Stimulated activated CD4-positive, alpha-beta T cell treated with anti-CD3 and anti-CD28 coated beads, Interleukin-1b, Interleukin-23, amount 100 ng/mL, for 24 hours (primary cell): ENCODE measurements around the gene GNAI3.

ENCODE experiments used
- DNase-seq, 4 experiments: peaks; one replicate each; pipeline ENCODE4 v3.0.0-alpha.2; 2020; ENCODE audit warnings: low read depth in 4 of 4, low spot score in 1 of 4

The GNAI3 gene

DNA sequence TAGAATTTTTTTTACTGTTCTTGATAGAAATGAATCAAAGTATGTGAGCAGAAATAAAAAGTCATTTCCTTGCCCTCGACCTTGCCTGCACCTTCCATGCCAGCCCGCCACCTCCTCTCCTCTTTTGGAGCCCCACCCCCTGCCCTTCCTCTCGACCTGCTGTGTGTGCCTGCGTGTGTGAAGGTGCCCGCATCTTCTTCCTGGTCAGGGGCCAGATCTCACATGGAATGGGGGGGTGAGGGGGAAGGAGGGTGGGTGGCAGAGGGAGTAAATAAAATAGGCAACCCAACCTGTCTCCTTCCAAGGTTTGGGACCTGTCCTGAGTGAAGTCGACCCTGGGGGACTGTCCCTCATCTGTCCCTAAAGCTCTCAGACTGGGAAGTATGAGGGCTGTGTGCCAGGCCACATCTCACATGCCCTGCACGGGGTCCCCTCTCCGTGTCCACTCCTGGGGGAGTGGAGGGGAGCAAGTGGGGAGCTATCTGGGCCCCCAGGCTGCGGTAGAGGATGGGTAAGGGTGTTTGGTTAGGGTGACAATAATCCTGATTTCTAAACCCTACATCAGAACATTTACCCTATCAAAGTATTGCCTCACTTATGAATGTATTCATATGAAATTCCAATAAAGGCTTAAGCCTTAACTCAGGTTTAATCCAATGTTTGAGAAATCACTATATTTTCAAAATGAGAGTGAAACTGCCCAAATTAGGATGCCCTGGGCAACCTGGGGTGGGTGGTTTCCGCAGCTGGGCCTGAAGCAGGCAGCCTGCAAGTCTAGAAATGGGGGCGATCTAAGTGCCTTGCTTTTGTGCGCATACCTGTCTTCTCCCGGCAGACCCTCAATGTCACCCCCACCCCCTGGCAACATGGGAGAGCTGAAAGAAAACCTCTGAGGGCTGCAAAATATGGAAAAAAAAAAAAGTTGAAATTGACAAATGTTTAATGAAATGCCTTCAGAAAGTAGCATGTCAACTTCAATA lies 86.6 kb downstream of the GNAI3 start:
- DNase-seq: no peak

GRCh38 chr1:109635862-109636200 lies 87.4 kb downstream of the GNAI3 start:
- no peak for DNase-seq

DNA sequence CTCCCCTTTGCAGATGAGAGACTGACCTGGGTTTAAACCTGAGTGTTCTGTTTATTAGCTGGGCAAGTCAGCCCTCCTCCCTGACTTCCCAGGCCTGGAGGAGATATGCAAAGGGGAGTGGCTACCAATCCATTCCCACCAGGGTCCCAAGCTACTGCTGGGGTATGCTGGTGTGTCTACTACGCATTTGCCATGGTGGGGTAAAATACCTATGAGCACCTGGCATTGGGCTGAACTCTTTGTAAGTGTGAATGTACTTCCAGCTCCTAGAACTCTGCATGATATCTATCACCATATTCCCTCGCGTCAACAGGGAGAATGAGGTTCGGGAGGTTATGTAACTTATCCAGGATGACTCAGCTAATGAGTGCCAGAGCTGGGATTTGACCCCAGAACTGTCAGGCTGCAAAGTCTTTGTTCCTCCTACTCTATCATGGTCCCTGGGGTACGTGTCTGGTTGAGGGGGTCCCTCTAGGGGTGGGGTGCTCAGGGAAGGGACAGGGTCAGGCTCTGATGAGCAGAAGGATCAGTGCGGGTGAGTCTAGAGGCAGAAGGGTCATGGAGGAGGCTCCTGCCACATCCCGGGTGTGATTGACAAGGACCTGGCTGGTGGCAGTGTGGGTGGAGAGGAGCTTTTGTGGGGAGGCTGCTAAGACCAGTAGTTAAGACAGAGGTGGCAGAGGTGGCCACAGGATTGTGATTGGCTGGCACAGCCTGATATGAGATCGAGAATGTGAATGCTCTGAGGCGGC lies 88.0 kb downstream of the GNAI3 start:
- DNase-seq: no peak

- DNase-seq: no peak
These were observed 89.0 kb downstream of the GNAI3 start for GRCh38 chr1:109637446-109637845.

DNA sequence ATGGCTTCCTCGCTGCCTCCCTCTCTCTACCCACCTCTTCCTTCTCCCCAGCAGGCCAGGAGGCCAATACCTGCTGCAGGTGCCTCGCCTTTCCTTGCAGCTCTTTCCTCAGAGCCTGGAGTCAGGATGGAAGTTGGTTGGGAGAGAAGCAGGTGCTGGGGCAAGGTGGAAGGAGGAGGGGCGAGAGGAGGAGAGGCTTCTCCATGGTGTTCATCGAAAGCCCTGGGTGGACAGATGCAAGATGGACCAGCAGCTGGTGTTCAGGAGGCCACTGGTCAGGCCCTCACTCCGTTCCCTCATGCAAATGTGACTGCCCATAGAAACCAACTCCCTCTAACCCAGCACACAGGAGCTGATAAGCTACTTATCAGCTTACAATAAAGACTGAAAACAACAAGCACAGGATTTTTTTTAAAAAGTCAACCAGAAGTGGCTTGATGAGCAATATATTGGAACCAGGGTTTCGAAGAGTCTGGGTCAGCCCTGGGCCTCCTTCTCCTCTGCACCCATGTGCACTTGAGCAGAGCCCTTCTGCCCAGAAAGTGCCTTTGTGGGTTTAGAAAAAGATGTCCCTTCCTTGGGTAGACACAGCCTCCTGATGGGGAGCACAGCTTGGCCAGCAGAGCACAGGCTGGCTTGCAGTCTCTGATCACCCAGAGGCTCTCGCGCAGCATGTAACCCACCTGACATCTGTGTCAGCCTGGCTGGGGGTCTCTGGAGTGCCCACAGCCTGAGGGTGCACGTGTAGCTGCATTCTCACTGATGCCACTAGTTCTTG lies 90.8 kb downstream of the GNAI3 start:
- DNase-seq: no peak

- DNase-seq: no peak
These were observed 91.4 kb downstream of the GNAI3 start for GRCh38 chr1:109639841-109640184.

GRCh38 chr1:109640285-109640865 lies 92.0 kb downstream of the GNAI3 start:
- peak; percentile 84 to 96 (median 86) for DNase-seq

GRCh38 chr1:109641078-109641740 lies 92.8 kb downstream of the GNAI3 start:
- no peak for DNase-seq

DNA sequence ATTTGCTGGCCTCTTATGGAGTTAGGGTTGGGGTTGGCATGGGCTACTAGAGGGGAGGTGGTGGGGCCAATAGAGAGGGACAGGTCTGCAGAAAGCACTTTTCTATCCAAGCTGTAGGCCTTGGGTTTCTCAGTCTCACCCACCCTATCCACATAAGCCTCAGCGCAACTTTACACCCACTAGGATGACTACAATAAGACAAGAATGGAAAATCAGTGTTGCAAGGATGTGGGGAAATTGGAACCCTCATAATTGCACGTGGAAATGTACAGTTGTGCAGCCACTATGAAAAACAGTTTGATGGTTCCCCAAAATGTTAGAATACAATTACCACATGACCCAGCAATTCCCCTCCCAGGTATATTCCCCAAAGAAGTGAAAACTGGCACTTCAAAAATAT lies 93.4 kb downstream of the GNAI3 start:
- no peak for DNase-seq

DNA sequence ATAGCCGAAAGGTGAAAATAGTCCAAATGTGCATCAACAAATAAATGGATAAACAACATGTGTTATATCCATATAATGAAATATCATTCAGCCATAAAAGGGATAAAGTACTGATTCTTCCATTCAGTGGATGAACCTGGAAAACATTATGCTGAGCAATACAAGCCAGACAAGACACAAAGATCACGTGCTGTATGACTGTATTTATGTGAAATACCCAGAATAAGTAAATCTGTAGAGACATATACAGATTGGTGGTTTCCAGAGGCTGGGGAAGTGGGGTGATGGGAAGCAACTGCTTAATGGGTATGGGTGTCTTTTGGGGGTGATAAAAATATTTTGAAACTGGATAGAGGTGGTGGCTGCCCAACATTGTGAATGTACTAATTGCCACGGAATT lies 94.2 kb downstream of the GNAI3 start:
- DNase-seq: no peak

GRCh38 chr1:109643385-109644230 lies 95.2 kb downstream of the GNAI3 start:
- DNase-seq: peak; percentile 78 to 88 (median 80)

DNA sequence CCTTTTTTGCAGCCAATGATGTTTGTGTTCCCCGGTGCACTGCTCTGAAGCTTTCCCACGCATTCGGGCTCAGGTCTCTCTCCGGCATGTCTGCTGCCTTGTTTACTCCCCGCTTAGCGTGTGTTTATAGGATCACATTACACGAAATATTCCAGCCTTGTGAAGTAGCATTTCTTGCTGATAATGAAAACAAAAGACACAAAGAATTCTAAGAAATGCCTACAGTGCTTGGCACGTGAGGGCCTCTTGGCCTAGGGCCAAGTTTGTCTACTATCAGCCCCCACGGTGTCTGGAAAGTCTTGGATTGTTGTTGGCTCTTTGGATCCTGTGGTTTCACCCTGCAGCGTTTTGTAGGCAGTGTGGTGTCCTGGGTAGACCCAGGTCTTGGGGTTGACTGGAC lies 96.3 kb downstream of the GNAI3 start:
- DNase-seq: no peak

GRCh38 chr1:109649491-109649914 lies 101.1 kb downstream of the GNAI3 start:
- DNase-seq: no peak

GRCh38 chr1:109650609-109651008 lies 102.2 kb downstream of the GNAI3 start:
- DNase-seq: no peak

DNA sequence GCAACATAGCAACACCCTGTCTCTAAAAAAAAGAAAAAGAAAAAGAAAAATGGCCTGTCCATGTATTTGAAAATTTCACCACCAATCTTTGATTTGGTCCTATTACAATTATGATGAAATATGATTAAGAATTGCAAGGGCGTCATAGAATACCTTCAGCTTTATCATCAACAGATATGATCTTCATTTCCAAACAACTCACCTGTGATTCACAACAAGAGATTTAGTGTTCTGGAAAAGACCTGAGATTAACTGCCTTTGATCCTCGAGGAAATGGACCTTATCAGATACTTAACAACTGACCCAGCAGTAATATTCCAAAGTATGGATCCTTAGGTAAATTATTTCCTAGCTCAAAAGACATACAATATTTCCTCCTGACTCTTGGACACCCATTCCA lies 104.0 kb downstream of the GNAI3 start:
- no peak for DNase-seq

DNA sequence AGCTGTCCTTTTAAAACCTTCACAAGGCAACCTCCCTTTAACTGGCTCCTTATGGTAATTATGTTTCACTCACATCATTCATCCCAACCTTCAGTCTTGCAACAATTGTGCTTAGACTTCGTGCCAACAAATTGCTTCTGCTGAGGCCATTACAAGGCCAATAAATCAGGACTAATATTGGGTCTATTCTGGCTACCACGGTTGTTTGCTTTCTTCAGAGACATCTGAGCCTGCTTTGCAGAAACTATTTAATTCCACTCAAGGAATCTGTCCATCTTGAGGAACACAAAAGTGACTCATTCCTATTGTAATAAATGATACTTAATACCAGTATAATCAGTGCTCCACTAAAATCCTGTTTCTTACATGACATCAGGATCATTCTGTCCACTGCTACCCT lies 104.9 kb downstream of the GNAI3 start:
- DNase-seq: no peak

- DNase-seq: no peak
These were observed 106.1 kb downstream of the GNAI3 start for GRCh38 chr1:109654519-109654918.

GRCh38 chr1:109655615-109656519 lies 107.5 kb downstream of the GNAI3 start, which contains the start of gene GSTM4:
Gene GSTM4, plus strand, starts transcription at chr1:109656099. Its CDS starts 291 bp downstream, at chr1:109656390.
- peak in 3 of 4 experiments; percentile 45 to 72 (median 59) for DNase-seq

DNA sequence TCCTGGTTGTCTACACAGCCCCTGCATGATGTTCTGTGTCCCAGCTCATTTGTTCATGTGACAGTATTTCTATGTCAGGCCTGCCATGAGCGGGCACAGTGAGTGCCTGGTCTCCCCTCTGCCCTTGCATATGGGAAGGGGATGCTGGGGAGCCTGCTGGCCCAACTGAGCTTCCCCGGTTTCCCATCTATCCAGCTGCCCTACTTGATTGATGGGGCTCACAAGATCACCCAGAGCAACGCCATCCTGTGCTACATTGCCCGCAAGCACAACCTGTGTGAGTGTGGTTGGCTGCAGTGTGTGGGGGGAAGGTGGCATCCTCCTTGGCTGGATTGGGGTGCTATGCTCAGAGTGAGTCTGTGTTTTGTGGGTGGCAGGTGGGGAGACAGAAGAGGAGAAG lies 109.0 kb downstream of the GNAI3 start:
- no peak for DNase-seq
